ENCODE results near the gene HYCC1. TPM values are rescaled to one million over a fixed set of nuclear protein-coding genes. Genes with fewer than 3 reads are reported as not detected.

The HYCC1 gene
- polyA plus RNA-seq, 4 donors, result 4.0 to 26.6 (median 10.8) TPM

- Histone ChIP-seq H3K27me3 (ENCODE audit: control insufficient read depth in 3 of 3, insufficient read depth in 3 of 3, low read length in 3 of 3) (no peaks in the 10 kb centered on the region), H3K4me1 (ENCODE audit: control insufficient read depth in 3 of 3, insufficient read depth in 2 of 3, low read depth in 1 of 3, low read length in 2 of 3) (no peaks in the 10 kb centered on the region), H3K27ac (ENCODE audit: low read depth in 1 of 3, low read length in 2 of 3) (no peak overlapping the region), H3K4me3 (ENCODE audit: low read depth in 1 of 3, low read length in 3 of 3) (no peak overlapping the region), H3K36me3 (ENCODE audit: control insufficient read depth in 3 of 3, insufficient read depth in 2 of 3, low read depth in 1 of 3, low read length in 3 of 3) (no peaks in the 10 kb centered on the region), H3K9me3 (ENCODE audit: control insufficient read depth in 2 of 2, insufficient read depth in 1 of 2, low read depth in 1 of 2, low read length in 1 of 2) (no peaks in the 10 kb centered on the region)
- no peak for FAIRE-seq
- DNase-seq, result no peak
- 78 to 83% (median 81%) methylated on average over 2 of the region's 2 CpGs for WGBS, 3 donors
These were observed 15.4 kb downstream of the HYCC1 start for GRCh38 chr7:22998519-22998896.

- no peaks in the 10 kb centered on the region for H3K27me3 ChIP-seq (ENCODE audit: control insufficient read depth in 3 of 3, insufficient read depth in 3 of 3, low read length in 3 of 3)
- no peak overlapping the region for H3K27ac ChIP-seq (ENCODE audit: low read depth in 1 of 3, low read length in 2 of 3)
- H3K36me3 ChIP-seq (ENCODE audit: control insufficient read depth in 3 of 3, insufficient read depth in 2 of 3, low read depth in 1 of 3, low read length in 3 of 3), result no peaks in the 10 kb centered on the region
- H3K4me1 ChIP-seq (ENCODE audit: control insufficient read depth in 3 of 3, insufficient read depth in 2 of 3, low read depth in 1 of 3, low read length in 2 of 3), result no peaks in the 10 kb centered on the region
- FAIRE-seq (no peak), DNase-seq (no peak)
- H3K4me3 ChIP-seq (ENCODE audit: low read depth in 1 of 3, low read length in 3 of 3), result no peak overlapping the region
- no peaks in the 10 kb centered on the region for H3K9me3 ChIP-seq (ENCODE audit: control insufficient read depth in 2 of 2, insufficient read depth in 1 of 2, low read depth in 1 of 2, low read length in 1 of 2)
- WGBS, 3 donors, result 84 to 95% (median 94%) methylated on average over 2 of the region's 2 CpGs
These were observed 15.9 kb downstream of the HYCC1 start for GRCh38 chr7:22997871-22998518.

- no peak for DNase-seq
- no peaks in the 10 kb centered on the region for H3K4me1 ChIP-seq (ENCODE audit: control insufficient read depth in 3 of 3, insufficient read depth in 2 of 3, low read depth in 1 of 3, low read length in 2 of 3)
- no peak overlapping the region for H3K27ac ChIP-seq (ENCODE audit: low read depth in 1 of 3, low read length in 2 of 3)
- no peaks in the 10 kb centered on the region for H3K9me3 ChIP-seq (ENCODE audit: control insufficient read depth in 2 of 2, insufficient read depth in 1 of 2, low read depth in 1 of 2, low read length in 1 of 2)
- WGBS, 3 donors, result 32 to 44% (median 37%) methylated on average over 1 of the region's 1 CpG
- no peak for FAIRE-seq
- H3K27me3 ChIP-seq (ENCODE audit: control insufficient read depth in 3 of 3, insufficient read depth in 3 of 3, low read length in 3 of 3), result no peaks in the 10 kb centered on the region
- H3K36me3 ChIP-seq (ENCODE audit: control insufficient read depth in 3 of 3, insufficient read depth in 2 of 3, low read depth in 1 of 3, low read length in 3 of 3), result no peaks in the 10 kb centered on the region
- H3K4me3 ChIP-seq (ENCODE audit: low read depth in 1 of 3, low read length in 3 of 3), result no peak overlapping the region
These were observed 17.5 kb downstream of the HYCC1 start for GRCh38 chr7:22996470-22996869.

- H3K27ac ChIP-seq (ENCODE audit: low read depth in 1 of 3, low read length in 2 of 3), result no peak overlapping the region
- no peaks in the 10 kb centered on the region for H3K4me1 ChIP-seq (ENCODE audit: control insufficient read depth in 3 of 3, insufficient read depth in 2 of 3, low read depth in 1 of 3, low read length in 2 of 3)
- no peaks in the 10 kb centered on the region for H3K27me3 ChIP-seq (ENCODE audit: control insufficient read depth in 3 of 3, insufficient read depth in 3 of 3, low read length in 3 of 3)
- H3K4me3 ChIP-seq (ENCODE audit: low read depth in 1 of 3, low read length in 3 of 3), result no peak overlapping the region
- WGBS, 3 donors, result 90 to 95% (median 91%) methylated on average over 2 of the region's 2 CpGs
- no peak for DNase-seq
- FAIRE-seq, result no peak
- no peaks in the 10 kb centered on the region for H3K36me3 ChIP-seq (ENCODE audit: control insufficient read depth in 3 of 3, insufficient read depth in 2 of 3, low read depth in 1 of 3, low read length in 3 of 3)
- H3K9me3 ChIP-seq (ENCODE audit: control insufficient read depth in 2 of 2, insufficient read depth in 1 of 2, low read depth in 1 of 2, low read length in 1 of 2), result no peaks in the 10 kb centered on the region
These were observed 18.9 kb downstream of the HYCC1 start for GRCh38 chr7:22995011-22995410.

- WGBS, 3 donors, result 71 to 89% (median 74%) methylated on average over 3 of the region's 3 CpGs
- FAIRE-seq, result no peak
- no peak overlapping the region for H3K27ac ChIP-seq (ENCODE audit: low read depth in 1 of 3, low read length in 2 of 3)
These were observed 20.8 kb downstream of the HYCC1 start for GRCh38 chr7:22992874-22993840.

GRCh38 chr7:22990588-22990949 lies 23.4 kb downstream of the HYCC1 start:
- no peaks in the 10 kb centered on the region for H3K9me3 ChIP-seq (ENCODE audit: control insufficient read depth in 2 of 2, insufficient read depth in 1 of 2, low read depth in 1 of 2, low read length in 1 of 2)
- H3K36me3 ChIP-seq (ENCODE audit: control insufficient read depth in 3 of 3, insufficient read depth in 2 of 3, low read depth in 1 of 3, low read length in 3 of 3), result peaks cover 0 to 7% (median 0%) of the 10 kb centered on the region in 3 donors
- H3K27me3 ChIP-seq (ENCODE audit: control insufficient read depth in 3 of 3, insufficient read depth in 3 of 3, low read length in 3 of 3), result no peaks in the 10 kb centered on the region
- FAIRE-seq (no peak), DNase-seq (no peak)
- no peak overlapping the region for H3K27ac ChIP-seq (ENCODE audit: low read depth in 1 of 3, low read length in 2 of 3)
- H3K4me1 ChIP-seq (ENCODE audit: control insufficient read depth in 3 of 3, insufficient read depth in 2 of 3, low read depth in 1 of 3, low read length in 2 of 3), result no peaks in the 10 kb centered on the region
- no peak overlapping the region for H3K4me3 ChIP-seq (ENCODE audit: low read depth in 1 of 3, low read length in 3 of 3)
- 61 to 84% (median 67%) methylated on average over 1 of the region's 1 CpG for WGBS, 3 donors

More at GRCh38 chr7:22992874-22993840, 20.8 kb downstream of the HYCC1 start:
- Histone ChIP-seq H3K4me3 (ENCODE audit: low read depth in 1 of 3, low read length in 3 of 3) (no peak overlapping the region), H3K27me3 (ENCODE audit: control insufficient read depth in 3 of 3, insufficient read depth in 3 of 3, low read length in 3 of 3) (no peaks in the 10 kb centered on the region), H3K9me3 (ENCODE audit: control insufficient read depth in 2 of 2, insufficient read depth in 1 of 2, low read depth in 1 of 2, low read length in 1 of 2) (no peaks in the 10 kb centered on the region), H3K36me3 (ENCODE audit: control insufficient read depth in 3 of 3, insufficient read depth in 2 of 3, low read depth in 1 of 3, low read length in 3 of 3) (no peaks in the 10 kb centered on the region), H3K4me1 (ENCODE audit: control insufficient read depth in 3 of 3, insufficient read depth in 2 of 3, low read depth in 1 of 3, low read length in 2 of 3) (no peaks in the 10 kb centered on the region)
- DNase-seq, result no peak

GRCh38 chr7:22989643-22990587 lies 24.0 kb downstream of the HYCC1 start:
- DNase-seq, result no peak
- Histone ChIP-seq H3K27me3 (ENCODE audit: control insufficient read depth in 3 of 3, insufficient read depth in 3 of 3, low read length in 3 of 3) (no peaks in the 10 kb centered on the region), H3K9me3 (ENCODE audit: control insufficient read depth in 2 of 2, insufficient read depth in 1 of 2, low read depth in 1 of 2, low read length in 1 of 2) (no peaks in the 10 kb centered on the region), H3K4me3 (ENCODE audit: low read depth in 1 of 3, low read length in 3 of 3) (no peak overlapping the region), H3K4me1 (ENCODE audit: control insufficient read depth in 3 of 3, insufficient read depth in 2 of 3, low read depth in 1 of 3, low read length in 2 of 3) (no peaks in the 10 kb centered on the region), H3K36me3 (ENCODE audit: control insufficient read depth in 3 of 3, insufficient read depth in 2 of 3, low read depth in 1 of 3, low read length in 3 of 3) (peaks cover 0 to 7% (median 0%) of the 10 kb centered on the region in 3 donors), H3K27ac (ENCODE audit: low read depth in 1 of 3, low read length in 2 of 3) (no peak overlapping the region)
- 82 to 91% (median 91%) methylated on average over 3 of the region's 3 CpGs for WGBS, 3 donors
- FAIRE-seq, result no peak

- Histone ChIP-seq H3K4me1 (ENCODE audit: control insufficient read depth in 3 of 3, insufficient read depth in 2 of 3, low read depth in 1 of 3, low read length in 2 of 3) (no peaks in the 10 kb centered on the region), H3K27me3 (ENCODE audit: control insufficient read depth in 3 of 3, insufficient read depth in 3 of 3, low read length in 3 of 3) (no peaks in the 10 kb centered on the region), H3K27ac (ENCODE audit: low read depth in 1 of 3, low read length in 2 of 3) (no peak overlapping the region), H3K9me3 (ENCODE audit: control insufficient read depth in 2 of 2, insufficient read depth in 1 of 2, low read depth in 1 of 2, low read length in 1 of 2) (no peaks in the 10 kb centered on the region), H3K36me3 (ENCODE audit: control insufficient read depth in 3 of 3, insufficient read depth in 2 of 3, low read depth in 1 of 3, low read length in 3 of 3) (peaks cover 0 to 7% (median 4%) of the 10 kb centered on the region in 3 donors), H3K4me3 (ENCODE audit: low read depth in 1 of 3, low read length in 3 of 3) (no peak overlapping the region)
- no peak for FAIRE-seq
- DNase-seq, result no peak
- 90 to 98% (median 92%) methylated on average over 5 of the region's 5 CpGs for WGBS, 3 donors
These were observed 28.5 kb downstream of the HYCC1 start for GRCh38 chr7:22985436-22985835.
